ENCODE data around the gene LGALS9. TPM values are rescaled to one million over a fixed set of nuclear protein-coding genes. Genes with fewer than 3 reads are reported as not detected.

The LGALS9 gene
- total RNA-seq, result 10 to 100 TPM in 3 of 4 donors, 1 to 10 TPM in 1; 8.9 to 36.4 (median 18.0) TPM

DNA sequence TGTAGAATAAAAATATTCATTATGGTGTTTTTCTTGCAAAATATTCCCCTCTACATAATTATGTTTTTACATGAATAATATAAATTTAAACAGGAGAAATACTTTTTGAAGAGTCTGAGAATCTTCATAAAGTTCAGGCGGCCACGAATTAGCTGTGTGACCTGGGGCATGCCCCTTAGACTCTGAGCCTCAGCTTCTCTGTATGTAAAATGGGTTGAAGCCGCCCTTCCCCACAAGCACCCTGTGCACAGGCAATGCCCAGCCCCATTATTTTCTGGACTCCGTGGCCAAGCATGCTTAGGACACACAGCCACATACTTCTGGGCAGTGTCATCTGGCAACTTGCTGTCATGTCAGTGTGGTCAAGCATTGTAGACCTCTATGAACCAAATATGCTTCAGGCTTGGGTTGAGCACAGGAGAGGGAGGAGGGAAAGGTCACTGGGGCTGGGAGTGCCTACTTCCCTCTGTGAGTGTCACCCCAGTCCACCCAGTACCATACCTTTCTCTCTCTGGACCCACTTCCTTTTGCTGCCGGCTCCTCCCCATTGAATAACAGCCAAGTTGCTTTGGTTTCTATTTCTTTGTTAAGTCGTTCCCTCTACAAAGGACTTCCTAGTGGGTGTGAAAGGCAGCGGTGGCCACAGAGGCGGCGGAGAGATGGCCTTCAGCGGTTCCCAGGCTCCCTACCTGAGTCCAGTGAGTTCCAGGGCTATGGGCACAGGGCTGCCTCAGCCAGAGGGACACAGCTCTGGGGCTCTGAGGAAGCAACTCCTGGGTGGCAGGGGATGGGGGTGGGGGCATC is at the start of gene LGALS9:
Gene LGALS9, plus strand, starts transcription at position 582 of the 804 bp plus-strand sequence. Its CDS starts 78 bp downstream, at position 660.
- Histone ChIP-seq H3K9me3 (no peaks in the 10 kb centered on the region), H3K36me3 (no peaks in the 10 kb centered on the region), H3K27ac (peak within 1 kb of the TSS in 2 of 3 donors; percentile 24 to 31), H3K4me1 (peaks cover 17 to 36% of the 10 kb centered on the region in 2 donors), H3K4me3 (replicated peaks in 1 of 3) (no peak within 1 kb of the TSS), H3K27me3 (no peaks in the 10 kb centered on the region)
- intact Hi-C loops (cut with DNase I), result no loop called here
- no peak for TF ChIP-seq POLR2A (IDR thresholded peaks at IDR 0.05)
- TF ChIP-seq, protein P1, sequence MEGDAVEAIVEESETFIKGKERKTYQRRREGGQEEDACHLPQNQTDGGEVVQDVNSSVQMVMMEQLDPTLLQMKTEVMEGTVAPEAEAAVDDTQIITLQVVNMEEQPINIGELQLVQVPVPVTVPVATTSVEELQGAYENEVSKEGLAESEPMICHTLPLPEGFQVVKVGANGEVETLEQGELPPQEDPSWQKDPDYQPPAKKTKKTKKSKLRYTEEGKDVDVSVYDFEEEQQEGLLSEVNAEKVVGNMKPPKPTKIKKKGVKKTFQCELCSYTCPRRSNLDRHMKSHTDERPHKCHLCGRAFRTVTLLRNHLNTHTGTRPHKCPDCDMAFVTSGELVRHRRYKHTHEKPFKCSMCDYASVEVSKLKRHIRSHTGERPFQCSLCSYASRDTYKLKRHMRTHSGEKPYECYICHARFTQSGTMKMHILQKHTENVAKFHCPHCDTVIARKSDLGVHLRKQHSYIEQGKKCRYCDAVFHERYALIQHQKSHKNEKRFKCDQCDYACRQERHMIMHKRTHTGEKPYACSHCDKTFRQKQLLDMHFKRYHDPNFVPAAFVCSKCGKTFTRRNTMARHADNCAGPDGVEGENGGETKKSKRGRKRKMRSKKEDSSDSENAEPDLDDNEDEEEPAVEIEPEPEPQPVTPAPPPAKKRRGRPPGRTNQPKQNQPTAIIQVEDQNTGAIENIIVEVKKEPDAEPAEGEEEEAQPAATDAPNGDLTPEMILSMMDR (IDR thresholded peaks at IDR 0.05), result no peak
- WGBS, 2 donors, result 52 to 63% methylated on average over 10 of the region's 10 CpGs
- DNase-seq, result peak; percentile 11 to 27

DNA sequence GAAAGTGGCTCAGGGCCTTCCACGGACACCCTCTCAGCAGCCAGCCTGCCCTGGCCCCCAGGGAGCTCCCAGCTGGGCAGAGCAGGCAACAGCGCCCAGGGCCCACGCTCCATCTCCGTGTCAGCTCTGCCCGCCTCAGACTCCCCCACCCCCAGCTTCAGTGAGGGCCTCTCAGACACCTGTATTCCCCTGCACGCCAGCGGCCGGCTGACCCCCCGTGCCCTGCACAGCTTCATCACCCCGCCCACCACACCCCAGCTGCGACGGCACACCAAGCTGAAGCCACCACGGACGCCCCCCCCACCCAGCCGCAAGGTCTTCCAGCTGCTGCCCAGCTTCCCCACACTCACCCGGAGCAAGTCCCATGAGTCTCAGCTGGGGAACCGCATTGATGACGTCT is 48.3 kb upstream of the LGALS9 start:
- no peak overlapping the region for H3K4me3 ChIP-seq (replicated peaks in 1 of 3)
- intact Hi-C loops (cut with DNase I), result no loop called here
- H3K27me3 ChIP-seq, result no peaks in the 10 kb centered on the region
- peaks cover 25% of the 10 kb centered on the region in 2 donors for H3K4me1 ChIP-seq
- H3K27ac ChIP-seq, result peak overlapping the region in 1 of 3 donors; percentile 12
- no peaks in the 10 kb centered on the region for H3K9me3 ChIP-seq
- TF ChIP-seq, protein P1 (IDR thresholded peaks at IDR 0.05), result no peak
- no peak for TF ChIP-seq POLR2A (IDR thresholded peaks at IDR 0.05)
- no peak for DNase-seq
- WGBS, 2 donors, result 89 to 97% methylated on average over 12 to 17 of the region's 18 CpGs
- peaks cover 4 to 11% of the 10 kb centered on the region in 2 donors for H3K36me3 ChIP-seq

DNA sequence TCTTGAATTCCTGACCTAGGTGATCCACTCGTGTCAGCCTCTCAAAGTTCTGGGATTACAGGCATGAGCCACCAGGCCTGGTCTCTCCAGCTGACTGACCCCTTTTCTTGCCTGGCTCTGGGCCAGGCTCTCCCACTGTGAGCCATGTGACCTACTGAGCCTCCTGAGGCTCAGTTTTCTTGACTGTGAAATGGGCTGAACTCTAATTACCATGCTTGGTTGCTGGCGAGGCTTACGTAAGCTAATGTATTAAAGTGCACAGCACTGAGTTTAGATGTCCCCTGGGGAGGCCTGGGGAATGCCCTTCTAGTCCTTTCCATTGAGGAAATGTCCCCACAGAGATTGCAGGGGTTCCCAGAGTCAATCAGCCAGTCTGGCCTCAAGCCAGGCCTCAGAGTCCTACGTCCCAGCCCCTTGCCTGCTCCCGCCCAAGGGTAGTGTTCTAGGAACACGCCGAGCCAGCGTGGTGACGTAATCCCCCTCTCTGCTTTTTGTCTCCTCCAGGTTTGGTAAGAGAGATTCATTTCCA is 45.8 kb upstream of the LGALS9 start:
- H3K36me3 ChIP-seq, result peaks cover 9 to 15% of the 10 kb centered on the region in 2 donors
- intact Hi-C loops (cut with DNase I), result no loop called here
- no peak for DNase-seq
- peaks cover 10 to 11% of the 10 kb centered on the region in 2 donors for H3K4me1 ChIP-seq
- no peaks in the 10 kb centered on the region for H3K27me3 ChIP-seq
- H3K27ac ChIP-seq, result no peak overlapping the region
- 89 to 97% methylated on average over 8 to 9 of the region's 9 CpGs for WGBS, 2 donors
- no peak for TF ChIP-seq POLR2A (IDR thresholded peaks at IDR 0.05)
- TF ChIP-seq, protein P1 (IDR thresholded peaks at IDR 0.05), result no peak
- no peaks in the 10 kb centered on the region for H3K9me3 ChIP-seq
- H3K4me3 ChIP-seq (replicated peaks in 1 of 3), result no peak overlapping the region

GRCh38 chr17:27585792-27586191 is 45.2 kb upstream of the LGALS9 start:
- Histone ChIP-seq H3K27ac (no peak overlapping the region), H3K4me3 (replicated peaks in 1 of 3) (no peak overlapping the region), H3K27me3 (no peaks in the 10 kb centered on the region), H3K9me3 (no peaks in the 10 kb centered on the region), H3K36me3 (peaks cover 9 to 15% of the 10 kb centered on the region in 2 donors), H3K4me1 (peaks cover 6 to 8% of the 10 kb centered on the region in 2 donors)
- WGBS, 2 donors, result 95 to 100% methylated on average over 3 to 5 of the region's 5 CpGs
- no peak for DNase-seq
- TF ChIP-seq, protein P1 (IDR thresholded peaks at IDR 0.05), result no peak
- TF ChIP-seq POLR2A (IDR thresholded peaks at IDR 0.05), result no peak
- intact Hi-C loops (cut with DNase I), result no loop called here

DNA sequence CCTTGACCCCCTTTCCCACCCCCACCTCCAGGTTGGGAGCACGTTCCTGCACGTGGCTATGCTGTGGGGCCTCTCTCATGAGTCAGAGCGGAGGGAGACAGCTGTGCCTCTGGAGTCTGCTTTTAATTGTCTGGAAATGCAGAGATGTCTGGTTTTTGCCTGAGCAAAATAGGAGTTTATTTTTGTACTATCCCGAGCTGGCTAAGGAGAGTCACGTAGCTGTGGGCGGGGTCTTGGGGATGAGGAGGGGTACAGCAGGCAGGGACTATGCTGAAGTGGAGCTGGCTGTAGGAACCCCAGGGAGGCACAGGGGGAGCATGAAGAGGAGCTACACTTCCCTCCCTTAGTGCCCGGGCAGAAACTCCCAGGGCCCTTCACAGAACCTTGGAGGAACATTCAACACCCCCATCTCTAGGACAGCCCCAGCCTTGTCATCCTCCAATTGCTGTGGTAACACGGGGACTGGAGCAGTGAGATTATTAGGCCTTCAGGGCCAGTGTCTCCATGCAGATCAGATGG is 44.7 kb upstream of the LGALS9 start:
- Histone ChIP-seq H3K36me3 (peaks cover 9 to 15% of the 10 kb centered on the region in 2 donors), H3K27ac (no peak overlapping the region), H3K27me3 (no peaks in the 10 kb centered on the region), H3K4me3 (replicated peaks in 1 of 3) (no peak overlapping the region), H3K9me3 (no peaks in the 10 kb centered on the region), H3K4me1 (peaks cover 2 to 3% of the 10 kb centered on the region in 2 donors)
- no peak for TF ChIP-seq POLR2A (IDR thresholded peaks at IDR 0.05)
- TF ChIP-seq, protein P1 (IDR thresholded peaks at IDR 0.05), result no peak
- WGBS, 2 donors, result 78 to 83% methylated on average over 8 of the region's 8 CpGs
- intact Hi-C loops (cut with DNase I), result no loop called here
- no peak for DNase-seq
